ENCODE measurements around the gene LMAN2.
A peak's percentile ranks its signal among the peaks of the same experiment; 100 is the strongest.

DNA sequence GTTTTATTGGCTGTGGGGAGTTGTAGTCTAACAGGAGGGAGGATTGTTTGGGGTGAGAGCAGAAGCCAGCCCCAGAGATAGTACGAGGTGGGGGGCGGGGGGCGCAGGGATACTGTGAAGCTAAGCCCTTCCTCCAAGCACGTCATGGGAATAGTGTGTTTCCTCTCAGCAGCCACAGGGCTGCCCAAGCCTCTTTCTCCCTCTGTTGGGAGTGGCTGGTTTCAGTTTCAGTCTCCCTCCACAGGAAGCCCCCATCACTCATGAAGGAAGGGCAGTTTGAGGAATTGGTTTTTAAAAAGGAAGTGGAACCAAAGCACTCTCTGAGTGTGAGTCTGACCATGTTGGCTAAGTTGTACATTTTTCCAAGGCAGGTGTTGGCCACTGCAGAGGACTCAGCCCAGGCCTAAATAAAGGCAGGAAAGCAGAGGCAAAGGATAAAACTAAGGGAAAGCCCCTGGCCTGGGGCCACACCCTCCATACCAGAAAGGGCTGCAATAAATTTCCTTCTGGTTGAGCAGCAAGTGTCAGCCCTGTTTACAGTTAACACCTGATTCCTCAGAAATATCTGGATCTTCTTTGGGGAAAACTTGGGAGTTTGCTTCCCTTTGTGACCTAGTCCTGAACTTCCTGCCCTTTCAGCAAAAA, 51.1 kb downstream of the LMAN2 start:
- TF ChIP-seq, protein P1, sequence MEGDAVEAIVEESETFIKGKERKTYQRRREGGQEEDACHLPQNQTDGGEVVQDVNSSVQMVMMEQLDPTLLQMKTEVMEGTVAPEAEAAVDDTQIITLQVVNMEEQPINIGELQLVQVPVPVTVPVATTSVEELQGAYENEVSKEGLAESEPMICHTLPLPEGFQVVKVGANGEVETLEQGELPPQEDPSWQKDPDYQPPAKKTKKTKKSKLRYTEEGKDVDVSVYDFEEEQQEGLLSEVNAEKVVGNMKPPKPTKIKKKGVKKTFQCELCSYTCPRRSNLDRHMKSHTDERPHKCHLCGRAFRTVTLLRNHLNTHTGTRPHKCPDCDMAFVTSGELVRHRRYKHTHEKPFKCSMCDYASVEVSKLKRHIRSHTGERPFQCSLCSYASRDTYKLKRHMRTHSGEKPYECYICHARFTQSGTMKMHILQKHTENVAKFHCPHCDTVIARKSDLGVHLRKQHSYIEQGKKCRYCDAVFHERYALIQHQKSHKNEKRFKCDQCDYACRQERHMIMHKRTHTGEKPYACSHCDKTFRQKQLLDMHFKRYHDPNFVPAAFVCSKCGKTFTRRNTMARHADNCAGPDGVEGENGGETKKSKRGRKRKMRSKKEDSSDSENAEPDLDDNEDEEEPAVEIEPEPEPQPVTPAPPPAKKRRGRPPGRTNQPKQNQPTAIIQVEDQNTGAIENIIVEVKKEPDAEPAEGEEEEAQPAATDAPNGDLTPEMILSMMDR (IDR thresholded peaks at IDR 0.05) = peak in 1 of 6 experiments; percentile 17
- TF ChIP-seq POLR2A (IDR thresholded peaks at IDR 0.05) = no peak
